Left renal cortex interstitium (tissue), 4 donors: ENCODE results near the gene ZBTB21. TPM values are rescaled to one million over a fixed set of nuclear protein-coding genes. Genes with fewer than 3 reads are reported as not detected.
"Not testable (repeated sequence)": the region's sequence is repeated elsewhere in the genome, so short reads cannot be mapped to it uniquely, and the experiment has no call there.

Experiments used
- DNase-seq, 4 donors: peaks; one replicate each; pipeline ENCODE4 v3.0.0-alpha.2; 2013; ENCODE audit warnings: low read depth in 4 of 4, low spot score in 2 of 4, missing footprints in 1 of 4
- polyA plus RNA-seq, 4 donors: library from polyadenylated mRNA; unstranded; fragments of 120-200 nt; gene quantifications; one replicate each; pipeline ENCODE4 v1.2.1, GENCODE V29; 2013; ENCODE audit not compliant: insufficient read length in 4 of 4

Gene ZBTB21
- polyA plus RNA-seq, 4 donors, result 9.4 to 12.8 (median 10.0) TPM

- no peak for DNase-seq
These were observed 12.5 kb downstream of the ZBTB21 start for GRCh38 chr21:41997657-41998056.

DNA sequence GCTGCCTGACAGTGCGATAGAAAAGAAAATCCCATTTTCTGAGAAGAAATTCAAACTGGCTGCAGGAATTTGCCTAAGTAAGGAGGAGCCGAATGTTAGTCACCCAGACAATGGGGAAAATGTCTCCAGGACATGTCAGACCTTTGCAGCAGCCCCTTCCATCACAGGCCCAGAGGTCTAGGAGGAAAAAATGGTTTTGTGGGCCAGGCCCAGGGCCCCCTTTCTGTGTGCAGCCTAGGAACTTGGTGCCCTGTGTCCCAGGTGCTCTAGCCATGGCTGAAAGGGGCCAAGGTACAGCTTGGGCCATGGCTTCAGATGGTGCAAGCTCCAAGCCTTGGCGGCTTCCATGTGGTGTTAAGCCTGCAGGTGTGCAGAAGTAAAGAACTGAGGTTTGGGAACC is 14.6 kb downstream of the ZBTB21 start:
- no peak for DNase-seq

GRCh38 chr21:41994613-41995012 is 15.5 kb downstream of the ZBTB21 start:
- not testable (repeated sequence) for DNase-seq

- DNase-seq, result no peak
These were observed 16.4 kb downstream of the ZBTB21 start for GRCh38 chr21:41993744-41994143.

DNA sequence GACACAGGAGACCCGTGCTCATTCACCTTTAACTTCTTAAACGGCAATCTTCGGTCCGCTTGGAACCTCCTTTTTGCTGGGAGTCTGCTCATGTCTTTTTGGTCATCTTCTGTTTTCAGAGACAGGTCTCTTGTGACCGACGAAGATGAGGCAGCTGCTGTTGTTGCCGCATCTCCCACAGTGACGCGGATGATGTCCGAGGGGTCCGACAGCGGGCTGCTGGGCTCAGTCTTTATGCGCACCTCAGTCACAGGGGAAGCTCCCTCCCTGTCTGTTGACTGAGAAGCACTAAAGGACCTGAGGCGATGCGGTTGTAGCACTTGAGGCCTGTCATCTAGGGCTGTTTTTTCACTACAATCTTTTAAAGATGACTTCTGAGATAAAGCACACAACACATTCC is 17.6 kb downstream of the ZBTB21 start:
- DNase-seq, result no peak

DNA sequence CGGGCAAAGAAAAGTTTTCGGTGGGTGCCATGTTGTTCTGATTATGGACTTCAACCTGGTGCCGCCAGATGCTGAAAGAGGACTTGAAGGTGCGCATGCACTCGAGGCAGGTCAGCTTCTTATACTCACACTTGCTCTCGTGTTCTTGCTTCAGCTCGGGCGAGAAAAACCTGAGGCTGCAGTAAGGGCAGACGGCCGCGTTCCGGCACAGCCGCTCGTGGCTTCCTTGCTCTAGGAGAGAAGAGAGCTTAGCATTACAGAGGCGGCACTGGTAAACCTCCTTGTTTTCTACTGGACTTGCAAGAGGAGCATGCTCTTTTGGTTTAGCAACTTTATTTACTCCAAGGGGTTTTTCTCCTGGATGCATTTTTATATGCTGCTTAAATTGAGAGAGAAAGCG is 18.5 kb downstream of the ZBTB21 start:
- no peak for DNase-seq

DNA sequence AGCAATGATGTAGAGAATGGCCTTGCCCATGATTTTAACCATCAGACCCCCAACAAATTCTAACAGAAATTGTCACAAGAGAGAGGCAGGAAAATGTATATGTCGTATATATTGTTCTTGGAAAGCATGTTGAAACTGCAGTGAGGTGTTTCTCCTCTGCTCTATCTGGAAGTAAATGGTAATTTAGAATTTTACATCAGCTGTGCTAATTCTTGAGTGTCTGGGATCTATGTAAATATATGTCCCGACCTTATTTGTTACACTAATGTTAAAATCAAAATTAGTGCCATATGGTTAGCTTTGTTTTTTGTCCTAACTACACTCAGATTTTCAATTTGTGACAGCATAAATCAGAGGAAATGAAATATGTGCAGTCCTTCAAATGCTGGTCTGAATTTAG is 20.5 kb downstream of the ZBTB21 start:
- no peak for DNase-seq

- DNase-seq, result no peak
These were observed 22.9 kb downstream of the ZBTB21 start for GRCh38 chr21:41987310-41987709.

DNA sequence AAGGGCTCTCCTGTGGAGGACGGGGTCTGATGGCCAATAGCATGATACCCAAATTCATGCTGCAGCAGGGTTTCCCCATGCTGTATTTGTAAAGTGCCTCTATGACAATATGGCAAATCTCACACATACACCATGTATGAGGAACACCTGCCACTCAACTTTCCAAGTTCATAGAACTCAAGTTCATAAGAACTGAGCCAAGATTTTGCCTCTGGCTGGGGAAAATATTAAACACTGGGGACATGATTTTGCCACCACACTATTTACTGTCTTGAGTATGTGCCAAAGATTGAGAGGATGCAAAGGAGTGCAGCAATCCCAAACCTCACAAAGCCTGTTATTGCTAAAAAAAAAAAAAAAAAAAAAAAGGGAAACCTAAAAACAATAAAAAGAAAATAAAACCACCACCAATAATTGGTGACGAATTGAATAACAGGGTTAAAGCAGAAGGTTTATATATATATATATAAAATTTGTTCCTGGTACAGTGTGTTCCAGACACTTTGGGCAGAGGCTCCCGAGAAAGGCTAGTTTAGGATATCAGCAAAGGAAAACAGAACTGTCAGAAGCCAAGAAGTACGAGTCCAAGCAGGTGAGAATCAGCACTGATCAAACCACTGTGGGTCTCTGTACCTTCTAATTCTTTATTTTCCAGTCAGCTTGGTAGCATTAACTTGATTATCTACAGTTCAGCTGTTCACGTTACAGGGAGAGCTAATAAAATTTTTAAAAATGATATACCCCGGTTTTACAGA is 24.3 kb downstream of the ZBTB21 start:
- no peak for DNase-seq

GRCh38 chr21:41983229-41983628 is 26.9 kb downstream of the ZBTB21 start:
- DNase-seq, result no peak

DNA sequence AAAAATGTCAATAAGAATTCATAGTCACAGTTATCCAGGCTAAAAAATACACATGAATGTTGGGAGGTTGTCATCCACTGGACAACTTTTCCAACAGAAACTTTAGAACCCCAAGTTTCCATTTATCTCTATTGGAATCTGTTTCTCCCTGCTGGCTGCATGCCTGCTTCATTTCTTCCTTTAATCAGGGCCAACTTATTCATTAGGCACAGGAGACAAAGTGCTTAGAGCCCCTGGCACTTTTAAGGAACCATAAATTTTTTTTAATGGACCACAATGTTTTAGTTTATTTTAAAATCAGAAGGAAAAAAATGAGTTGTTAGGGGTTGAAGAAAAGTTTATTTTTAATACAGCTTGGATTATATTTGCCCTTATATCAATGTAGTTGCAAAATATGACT is 29.6 kb downstream of the ZBTB21 start:
- DNase-seq, result no peak

GRCh38 chr21:41979751-41980369 is 30.3 kb downstream of the ZBTB21 start:
- DNase-seq, result no peak

- DNase-seq, result no peak
These were observed 30.8 kb downstream of the ZBTB21 start for GRCh38 chr21:41979335-41979734.

DNA sequence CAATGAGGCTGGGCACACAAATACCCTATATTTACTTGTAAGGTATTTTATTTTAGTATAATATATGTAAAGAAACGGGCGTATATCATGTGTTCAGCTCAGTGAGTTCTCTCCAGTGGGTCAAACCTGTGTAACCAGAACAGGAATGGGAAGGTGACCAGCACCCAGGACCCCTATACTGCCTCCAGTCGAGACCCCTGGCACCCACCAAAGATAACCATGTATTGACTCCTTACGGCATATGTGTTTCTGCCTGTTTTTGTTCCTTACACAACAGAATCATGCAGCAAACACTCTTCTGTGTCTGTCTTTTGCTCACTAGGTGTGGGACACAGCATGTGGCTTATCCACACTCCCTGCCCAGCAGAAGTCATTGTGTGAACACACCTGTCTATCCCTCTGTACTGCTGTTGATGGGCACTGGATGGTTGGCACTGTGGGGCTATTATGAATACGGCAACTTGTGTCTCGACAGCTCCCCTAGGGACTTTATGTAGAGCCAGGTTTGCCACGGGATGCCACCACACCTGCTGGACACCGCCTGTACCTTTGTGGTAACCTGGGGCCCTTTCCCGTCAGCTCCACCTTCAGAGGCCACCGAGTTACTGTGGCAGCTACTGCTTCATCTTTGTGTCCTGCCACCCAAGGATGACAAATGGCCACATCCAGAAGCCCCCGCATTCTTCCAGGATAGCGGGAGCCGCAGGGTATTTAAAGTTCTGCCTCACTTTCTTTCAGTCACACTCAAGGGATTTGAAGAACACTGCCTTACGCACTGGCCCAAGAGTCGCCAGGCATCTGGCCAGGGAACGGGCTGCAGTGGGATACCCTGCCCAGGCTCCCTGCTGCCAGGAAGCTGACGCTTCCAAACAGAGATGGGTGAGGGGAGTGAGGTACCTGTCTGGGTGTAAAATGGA is 32.9 kb downstream of the ZBTB21 start:
- DNase-seq, result no peak

DNA sequence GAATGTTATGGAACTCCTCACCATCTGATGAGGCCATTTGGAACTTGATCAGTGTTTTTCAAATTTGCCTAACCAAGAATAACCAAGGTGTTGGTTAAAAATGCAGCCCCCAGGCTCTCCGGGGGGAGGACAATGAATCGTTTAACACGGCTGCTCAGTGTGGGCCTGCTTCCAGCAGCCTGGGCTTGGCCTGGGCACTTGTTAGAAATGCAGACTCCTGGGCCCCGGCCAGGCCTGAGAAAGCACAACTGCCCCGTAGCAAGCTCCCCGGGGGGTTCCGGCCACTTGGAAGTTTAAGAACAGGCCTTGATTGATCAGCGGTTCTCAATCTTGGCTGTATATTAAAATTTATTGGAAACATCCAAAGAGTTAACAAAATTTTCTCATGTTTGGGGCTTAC is 33.5 kb downstream of the ZBTB21 start:
- no peak for DNase-seq

DNA sequence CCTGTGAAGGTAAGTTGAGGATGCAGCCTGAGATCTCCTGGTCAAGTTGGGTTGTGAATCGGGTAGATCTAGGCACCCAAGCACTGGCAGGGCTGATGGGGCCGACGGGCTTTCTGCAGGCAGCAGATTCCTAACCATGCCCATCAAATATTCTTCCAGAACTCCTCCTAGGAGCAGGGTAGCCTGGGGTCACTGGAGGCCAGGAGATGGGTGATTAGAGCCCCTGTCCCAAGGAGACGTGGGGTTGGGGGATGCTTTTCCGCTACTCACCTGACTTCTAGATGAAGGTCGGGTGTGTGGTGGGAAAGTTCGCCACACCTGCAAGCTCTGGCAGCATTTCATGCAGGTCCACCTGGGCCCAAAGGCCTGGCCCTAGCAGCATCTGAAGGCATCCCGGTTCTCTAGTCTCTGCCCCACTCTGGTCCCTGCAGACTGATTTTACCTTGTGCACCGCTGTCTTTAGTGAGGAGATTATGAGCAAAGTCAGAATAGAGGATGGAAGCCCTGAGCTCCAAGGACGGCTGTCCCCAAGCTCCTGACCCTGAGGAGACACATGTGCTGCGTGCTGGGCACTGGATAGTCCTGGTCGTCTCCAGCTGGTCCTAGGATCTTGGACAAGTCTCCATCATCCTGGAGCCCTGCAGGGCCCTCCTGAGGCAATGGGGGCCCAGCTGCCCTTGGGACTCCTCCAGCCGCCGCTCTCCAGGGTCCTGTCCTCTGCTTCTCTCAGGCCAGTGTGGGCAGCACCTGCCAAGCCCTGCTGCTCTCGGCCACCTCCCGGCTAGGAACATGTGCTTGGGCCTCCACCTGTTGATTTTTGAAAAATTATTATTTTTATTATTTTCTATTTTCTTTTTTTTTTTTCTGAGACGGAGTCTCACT is 34.5 kb downstream of the ZBTB21 start:
- DNase-seq, result no peak

DNA sequence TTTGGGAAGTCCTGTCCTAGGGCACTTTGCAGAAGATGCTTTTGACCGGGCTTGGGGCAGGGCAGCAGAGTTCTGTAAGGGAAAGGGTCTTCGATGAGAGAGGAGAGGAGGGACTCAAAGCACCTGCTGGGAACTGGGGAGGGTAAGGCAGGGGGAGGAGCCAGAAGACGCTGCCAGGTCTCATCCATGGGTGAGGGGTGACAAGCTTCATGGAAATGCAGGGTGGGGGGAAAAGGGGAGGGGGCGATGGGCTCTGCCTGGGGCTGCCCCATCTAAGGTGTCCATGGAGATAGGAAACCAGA is 35.5 kb downstream of the ZBTB21 start:
- no peak for DNase-seq

GRCh38 chr21:41973861-41974751 is 36.1 kb downstream of the ZBTB21 start:
- DNase-seq, result no peak

DNA sequence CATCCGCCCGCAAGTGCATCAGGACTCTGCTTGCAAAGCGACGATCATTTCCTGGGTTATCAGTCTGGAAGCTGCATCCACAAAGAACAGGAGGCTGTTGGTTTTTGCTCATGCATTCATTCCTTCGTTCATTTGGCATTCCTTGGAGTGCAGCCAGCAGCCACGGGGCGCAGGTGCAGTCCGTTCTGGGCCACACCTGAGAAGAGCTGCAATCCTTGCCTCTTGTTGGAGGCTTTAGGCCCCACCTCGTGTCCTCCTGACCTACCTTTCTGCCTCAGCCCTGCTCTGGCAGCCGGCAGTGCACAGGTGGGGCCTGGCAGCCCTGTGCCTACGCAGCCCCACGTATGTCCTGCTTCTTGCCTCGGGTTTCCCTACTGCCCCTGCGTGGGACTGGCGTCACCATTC is 36.7 kb downstream of the ZBTB21 start:
- no peak for DNase-seq
